B cell (primary cell): ENCODE results near the gene AMN1. TPM values are rescaled to one million over a fixed set of nuclear protein-coding genes. Genes with fewer than 3 reads are reported as not detected.

Experiments used
- ATAC-seq: fragments of 200-7000 bp; cut with Tn5 transposase; one replicate; pipeline ENCODE4 v1.10.0; 2021; ENCODE audit warnings: low read depth, mild to moderate bottlenecking, moderate number of reproducible peaks, moderate library complexity
- CTCF ChIA-PET: fragments of 350-600 bp; sonication (Branson Sonifier 250); formaldehyde crosslinking; loops from one replicate; lab custom pipeline; 2021; ENCODE audit warnings: antibody characterized with exemption, inconsistent platforms; lab: Charles Lee
- POLR2A ChIA-PET: fragments of 350-600 bp; sonication (Branson Sonifier 250); formaldehyde crosslinking; loops from one replicate; lab custom pipeline; 2021; ENCODE audit warnings: antibody characterized with exemption; lab: Charles Lee
- DNase-seq: peaks from one replicate; pipeline ENCODE4 v3.0.0; 2013
- H2AFZ ChIP-seq: 2 replicates; pipeline ENCODE4 v1.6.1; 2012; ENCODE audit warnings: mild to moderate bottlenecking, low read depth, low read length; ENCODE audit not compliant: insufficient read depth, poor library complexity, severe bottlenecking
- H3K27ac ChIP-seq, 2 donors: 1 replicate in 1 of 2; 2 replicates in 1 of 2; pipeline ENCODE4 v1.5.1; 2012 to 2013; ENCODE audit warnings: low read length in 2 of 2, mild to moderate bottlenecking in 2 of 2, moderate library complexity in 1 of 2
- H3K27me3 ChIP-seq, 4 experiments: fragments of 200-600 bp in 1 of 4; sonication (generic) in 1 of 4; replicated peaks in 1 of 4; 1 replicate in 2 of 4; 2 replicates in 2 of 4; pipeline versions ENCODE4 v1.6.1 to v1.7.0; 2013 to 2016; ENCODE audit warnings: low read length in 3 of 4, mild to moderate bottlenecking in 2 of 4, mixed read lengths in 1 of 4, moderate library complexity in 1 of 4; ENCODE audit not compliant: insufficient read depth in 4 of 4, control insufficient read depth in 3 of 4; ENCODE audit errors: control extremely low read depth in 1 of 4
- H3K36me3 ChIP-seq, 2 experiments: replicated peaks in 1 of 2; 1 replicate in 1 of 2; 2 replicates in 1 of 2; pipeline versions ENCODE4 v1.6.1 to v1.7.1; 2013; ENCODE audit warnings: low read length in 1 of 2; ENCODE audit not compliant: insufficient read depth in 2 of 2, control insufficient read depth in 1 of 2; ENCODE audit errors: control extremely low read depth in 1 of 2, extremely low read depth in 1 of 2
- H3K4me1 ChIP-seq, 2 donors: fragments of 200-600 bp in 1 of 2; sonication (generic) in 1 of 2; 1 replicate in 1 of 2; 2 replicates in 1 of 2; pipeline versions ENCODE4 v1.5.1 to v1.6.1; 2013 to 2017; ENCODE audit warnings: low read length in 2 of 2; ENCODE audit not compliant: control insufficient read depth in 2 of 2, insufficient read depth in 2 of 2
- H3K4me2 ChIP-seq: replicated peaks from 2 replicates; pipeline ENCODE3; 2012; ENCODE audit warnings: mild to moderate bottlenecking, low read depth, low read length; ENCODE audit not compliant: poor library complexity, severe bottlenecking
- H3K4me3 ChIP-seq, 5 experiments: fragments of 200-600 bp in 1 of 5; sonication (generic) in 1 of 5; 1 replicate in 3 of 5; 2 replicates in 2 of 5; pipeline versions ENCODE4 v1.5.1 to v1.7.0; 2011 to 2016; ENCODE audit warnings: low read length in 4 of 5, mild to moderate bottlenecking in 4 of 5, low read depth in 2 of 5, control low read depth in 1 of 5, moderate library complexity in 1 of 5; ENCODE audit not compliant: insufficient read depth in 1 of 5; ENCODE audit errors: control extremely low read depth in 1 of 5, extremely low read depth in 1 of 5
- H3K79me2 ChIP-seq: fragments of 200-600 bp; sonication (generic); one replicate; pipeline ENCODE4 v1.6.0; 2016; ENCODE audit warnings: low read length; ENCODE audit not compliant: control insufficient read depth, insufficient read depth
- H3K9ac ChIP-seq: fragments of 200-600 bp; sonication (generic); 2 replicates; pipeline ENCODE4 v1.6.1; 2017; ENCODE audit warnings: mild to moderate bottlenecking, low read length, moderate library complexity
- H3K9me3 ChIP-seq, 3 donors: one replicate each; pipeline versions ENCODE4 v1.6.1 to v1.7.1; 2013; ENCODE audit warnings: low read length in 2 of 3; ENCODE audit not compliant: control insufficient read depth in 2 of 3, insufficient read depth in 1 of 3; ENCODE audit errors: control extremely low read depth in 1 of 3
- H4K20me1 ChIP-seq: 2 replicates; pipeline ENCODE4 v1.6.0; 2012; ENCODE audit warnings: mild to moderate bottlenecking, low read length; ENCODE audit not compliant: insufficient read depth, control insufficient read depth, poor library complexity, severe bottlenecking
- H3K27ac Mint-ChIP-seq: one replicate; pipeline ENCODE4 v1.8.0; 2021; ENCODE audit warnings: mixed read lengths
- H3K27me3 Mint-ChIP-seq: one replicate; pipeline ENCODE4 v1.8.0; 2021; ENCODE audit warnings: mixed read lengths
- H3K4me1 Mint-ChIP-seq: one replicate; pipeline ENCODE4 v1.8.0; 2021; ENCODE audit warnings: mixed read lengths
- H3K4me3 Mint-ChIP-seq: one replicate; pipeline ENCODE4 v1.8.0; 2021; ENCODE audit warnings: mixed read lengths
- H3K9me3 Mint-ChIP-seq: one replicate; pipeline ENCODE4 v1.8.0; 2022; ENCODE audit warnings: mixed read lengths; ENCODE audit not compliant: insufficient read depth
- EZH2 ChIP-seq: IDR thresholded peaks from 2 replicates; pipeline ENCODE4 v1.6.1; 2012; ENCODE audit warnings: borderline replicate concordance, low read depth, mild to moderate bottlenecking, moderate library complexity, low read length; ENCODE audit not compliant: insufficient read depth, poor library complexity, severe bottlenecking
- WGBS: methylation state at CpG from one replicate; pipeline ENCODE4 v1.1.5; 2013; ENCODE audit warnings: missing lambda C conversion rate; ENCODE audit not compliant: insufficient coverage; 5-methylcytosine and 5-hydroxymethylcytosine counted together
- intact Hi-C: fragments of 100-400 bp; cut with micrococcal nuclease; formaldehyde crosslinking; loops from one replicate; pipeline ENCODE4 v1.10.0; 2022
- polyA plus RNA-seq: library from polyadenylated mRNA; depleted of rRNA; stranded (reverse); fragments of >200 nt; gene quantifications from 2 replicates; pipeline ENCODE4 v1.2.3, GENCODE V29; 2012
- total RNA-seq, 2 donors: library from RNA; stranded (reverse); fragments of 120-200 nt in 1 of 2; gene quantifications; 1 replicate in 1 of 2; 2 replicates in 1 of 2; pipeline versions ENCODE4 v1.2.3 to v1.2.4, GENCODE V29; 2013 to 2022
- TF ChIP-seq, protein P1 (sequence below): fragments of 200-600 bp; IDR thresholded peaks from one replicate; pipeline ENCODE4 v1.8.0; 2022; ENCODE audit warnings: antibody characterized with exemption, mild to moderate bottlenecking

Gene AMN1
- total and polyA plus RNA-seq, 2 donors (not counting 1 experiment from before 2014, with no cell fraction given): 32.6 to 32.7 TPM

- Mint-ChIP-seq H3K4me1 (peaks cover 81% of the 10 kb centered on the region), H3K9me3 (peaks cover 7% of the 10 kb centered on the region), H3K27me3 (no peaks in the 10 kb centered on the region), H3K4me3 (no peak overlapping the region), H3K27ac (peak overlapping the region; percentile 79)
- CTCF ChIA-PET: interaction anchor here (4.0 kb wide), 1 partner anchor 12 kb away, joined by 19 read pairs; no protein-coding TSS in a partner anchor
- Histone ChIP-seq H3K4me1 (peaks cover 63 to 65% of the 10 kb centered on the region in 2 donors), H3K27ac (peak overlapping the region in 1 of 2 donors; percentile 94), H3K27me3 (no peaks in the 10 kb centered on the region), H2AFZ (peak overlapping the region; percentile 2), H3K36me3 (peaks cover 6 to 7% of the 10 kb centered on the region in 2 experiments), H3K4me2 (peak overlapping the region; percentile 76), H3K9ac (no peak overlapping the region), H3K79me2 (peaks cover 73% of the 10 kb centered on the region), H4K20me1 (no peaks in the 10 kb centered on the region), H3K9me3 (peaks cover 1 to 16% (median 6%) of the 10 kb centered on the region in 3 donors), H3K4me3 (no peak overlapping the region)
- POLR2A ChIA-PET: interaction anchor here (3.2 kb wide), 1 partner anchor 11 kb away, joined by 14 read pairs; no protein-coding TSS in a partner anchor
- intact Hi-C loops: loop anchor here (10.0 kb wide), 1 partner anchor 132 kb away; the partner anchor contains the start of gene DENND5B
- TF ChIP-seq, protein P1, sequence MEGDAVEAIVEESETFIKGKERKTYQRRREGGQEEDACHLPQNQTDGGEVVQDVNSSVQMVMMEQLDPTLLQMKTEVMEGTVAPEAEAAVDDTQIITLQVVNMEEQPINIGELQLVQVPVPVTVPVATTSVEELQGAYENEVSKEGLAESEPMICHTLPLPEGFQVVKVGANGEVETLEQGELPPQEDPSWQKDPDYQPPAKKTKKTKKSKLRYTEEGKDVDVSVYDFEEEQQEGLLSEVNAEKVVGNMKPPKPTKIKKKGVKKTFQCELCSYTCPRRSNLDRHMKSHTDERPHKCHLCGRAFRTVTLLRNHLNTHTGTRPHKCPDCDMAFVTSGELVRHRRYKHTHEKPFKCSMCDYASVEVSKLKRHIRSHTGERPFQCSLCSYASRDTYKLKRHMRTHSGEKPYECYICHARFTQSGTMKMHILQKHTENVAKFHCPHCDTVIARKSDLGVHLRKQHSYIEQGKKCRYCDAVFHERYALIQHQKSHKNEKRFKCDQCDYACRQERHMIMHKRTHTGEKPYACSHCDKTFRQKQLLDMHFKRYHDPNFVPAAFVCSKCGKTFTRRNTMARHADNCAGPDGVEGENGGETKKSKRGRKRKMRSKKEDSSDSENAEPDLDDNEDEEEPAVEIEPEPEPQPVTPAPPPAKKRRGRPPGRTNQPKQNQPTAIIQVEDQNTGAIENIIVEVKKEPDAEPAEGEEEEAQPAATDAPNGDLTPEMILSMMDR: no peak
- no peak for TF ChIP-seq EZH2
- ATAC-seq (no peak), DNase-seq (no peak)
Observed at GRCh38 chr12:31726575-31726974, 2.2 kb downstream of the AMN1 start.

GRCh38 chr12:31724557-31724956 is 4.3 kb downstream of the AMN1 start:
- DNase-seq (no peak), ATAC-seq (no peak)
- Mint-ChIP-seq H3K9me3 (peaks cover 3% of the 10 kb centered on the region), H3K4me3 (peak overlapping the region; percentile 11), H3K27ac (peak overlapping the region; percentile 21), H3K4me1 (peaks cover 83% of the 10 kb centered on the region), H3K27me3 (no peaks in the 10 kb centered on the region)
- Histone ChIP-seq H3K36me3 (peaks cover 9 to 18% of the 10 kb centered on the region in 2 experiments), H4K20me1 (no peaks in the 10 kb centered on the region), H3K79me2 (peaks cover 88% of the 10 kb centered on the region), H3K27me3 (no peaks in the 10 kb centered on the region), H2AFZ (no peak overlapping the region), H3K4me2 (peak overlapping the region; percentile 31), H3K9me3 (peaks cover 0 to 1% (median 0%) of the 10 kb centered on the region in 3 donors), H3K4me1 (peaks cover 61 to 67% of the 10 kb centered on the region in 2 donors), H3K4me3 (peak overlapping the region in 1 of 5 experiments; percentile 4), H3K9ac (no peak overlapping the region), H3K27ac (no peak overlapping the region)
- intact Hi-C loops: loop anchor here (1.0 to 10.0 kb wide), 2 partner anchors 9 to 130 kb away; partner anchors contain the start of gene DENND5B
- WGBS: no CpG with 5 or more reads among the region's 2 CpGs
- TF ChIP-seq EZH2: no peak
- TF ChIP-seq, protein P1: no peak
- POLR2A ChIA-PET: interaction anchor here (1.1 kb wide), 1 partner anchor 10 kb away, joined by 3 read pairs; no protein-coding TSS in a partner anchor
- CTCF ChIA-PET: interaction anchor here (1.3 to 1.5 kb wide), 3 partner anchors 9 to 237 kb away, joined by 3 to 4 read pairs (median 3); no protein-coding TSS in a partner anchor
